MCF 10A (cell line): ENCODE data around the gene PTTG1. TPM values are rescaled to one million over a fixed set of nuclear protein-coding genes. Genes with fewer than 3 reads are reported as not detected.

Experiments used
- BruUV-seq: library from RNA; stranded (reverse); fragments of 400-500 nt; replicated peaks from 2 replicates; lab custom pipeline; 2021; lab: Mats Ljungman, UMichigan
- CTCF ChIA-PET: fragments of 300-600 bp; sonication (Branson Sonifier 250); formaldehyde crosslinking; extraction: SDS; loops from one replicate; lab custom pipeline; 2021; ENCODE audit warnings: antibody characterized with exemption, inconsistent platforms; lab: Yijun Ruan, JAX
- POLR2A ChIA-PET: fragments of 300-600, 350-650 bp; sonication (Branson Sonifier 250); formaldehyde crosslinking; extraction: SDS; loops from one replicate; lab custom pipeline; 2020; ENCODE audit warnings: antibody characterized with exemption, inconsistent platforms; lab: Yijun Ruan, JAX
- DNase-seq: peaks from one replicate; pipeline ENCODE4 v3.0.0-alpha.2; 2018; ENCODE audit not compliant: unreplicated experiment
- H3K27ac Mint-ChIP-seq: one replicate; pipeline ENCODE4 v1.8.0; 2022; ENCODE audit warnings: mild to moderate bottlenecking, low read depth, mixed read lengths; ENCODE audit not compliant: unreplicated experiment
- H3K27me3 Mint-ChIP-seq: one replicate; pipeline ENCODE4 v1.8.0; 2022; ENCODE audit warnings: mixed read lengths; ENCODE audit not compliant: insufficient read depth, unreplicated experiment
- H3K36me3 Mint-ChIP-seq: one replicate; pipeline ENCODE4 v1.8.0; 2022; ENCODE audit warnings: mild to moderate bottlenecking, moderate library complexity, mixed read lengths; ENCODE audit not compliant: insufficient read depth, unreplicated experiment
- H3K4me1 Mint-ChIP-seq: one replicate; pipeline ENCODE4 v1.8.0; 2022; ENCODE audit warnings: mixed read lengths; ENCODE audit not compliant: insufficient read depth, unreplicated experiment
- H3K4me3 Mint-ChIP-seq: one replicate; pipeline ENCODE4 v1.8.0; 2022; ENCODE audit warnings: mild to moderate bottlenecking, moderate library complexity, mixed read lengths; ENCODE audit not compliant: unreplicated experiment
- H3K9me3 Mint-ChIP-seq: one replicate; pipeline ENCODE4 v1.8.0; 2022; ENCODE audit warnings: mixed read lengths; ENCODE audit not compliant: unreplicated experiment
- intact Hi-C: fragments of 100-400 bp; cut with micrococcal nuclease; formaldehyde crosslinking; loops from 2 replicates; pipeline ENCODE4 v1.14.1; 2022
- total RNA-seq: library from RNA; stranded (reverse); gene quantifications from 2 replicates; pipeline ENCODE4 v1.2.3, GENCODE V29; 2022
- TF ChIP-seq, protein P1 (sequence below): fragments of 200-600 bp; IDR thresholded peaks from one replicate; pipeline ENCODE4 v1.8.0; 2022; ENCODE audit warnings: antibody characterized with exemption, mild to moderate bottlenecking; ENCODE audit not compliant: unreplicated experiment

PTTG1 gene
- total RNA-seq, 1 experiment from 2014 or later, result 119 TPM

- TF ChIP-seq, protein P1, sequence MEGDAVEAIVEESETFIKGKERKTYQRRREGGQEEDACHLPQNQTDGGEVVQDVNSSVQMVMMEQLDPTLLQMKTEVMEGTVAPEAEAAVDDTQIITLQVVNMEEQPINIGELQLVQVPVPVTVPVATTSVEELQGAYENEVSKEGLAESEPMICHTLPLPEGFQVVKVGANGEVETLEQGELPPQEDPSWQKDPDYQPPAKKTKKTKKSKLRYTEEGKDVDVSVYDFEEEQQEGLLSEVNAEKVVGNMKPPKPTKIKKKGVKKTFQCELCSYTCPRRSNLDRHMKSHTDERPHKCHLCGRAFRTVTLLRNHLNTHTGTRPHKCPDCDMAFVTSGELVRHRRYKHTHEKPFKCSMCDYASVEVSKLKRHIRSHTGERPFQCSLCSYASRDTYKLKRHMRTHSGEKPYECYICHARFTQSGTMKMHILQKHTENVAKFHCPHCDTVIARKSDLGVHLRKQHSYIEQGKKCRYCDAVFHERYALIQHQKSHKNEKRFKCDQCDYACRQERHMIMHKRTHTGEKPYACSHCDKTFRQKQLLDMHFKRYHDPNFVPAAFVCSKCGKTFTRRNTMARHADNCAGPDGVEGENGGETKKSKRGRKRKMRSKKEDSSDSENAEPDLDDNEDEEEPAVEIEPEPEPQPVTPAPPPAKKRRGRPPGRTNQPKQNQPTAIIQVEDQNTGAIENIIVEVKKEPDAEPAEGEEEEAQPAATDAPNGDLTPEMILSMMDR, result no peak
- ChIA-PET CTCF (interaction anchor here (0.8 to 3.1 kb wide), 9 partner anchors 10 to 358 kb away, joined by 3 to 25 read pairs (median 5); no protein-coding TSS in a partner anchor), POLR2A (interaction anchor here (0.8 to 1.0 kb wide), 2 partner anchors 11 to 14 kb away, joined by 3 to 6 read pairs; no protein-coding TSS in a partner anchor)
- Mint-ChIP-seq H3K4me1 (no peaks in the 10 kb centered on the region), H3K27me3 (peaks cover 21% of the 10 kb centered on the region), H3K4me3 (no peak overlapping the region), H3K27ac (no peak overlapping the region), H3K36me3 (no peaks in the 10 kb centered on the region), H3K9me3 (no peaks in the 10 kb centered on the region)
- intact Hi-C loops, result no loop called here
- no peak for DNase-seq
- no TSS peak for BruUV-seq
Observed at GRCh38 chr5:160380041-160380440, 41.6 kb upstream of the PTTG1 start.

DNA sequence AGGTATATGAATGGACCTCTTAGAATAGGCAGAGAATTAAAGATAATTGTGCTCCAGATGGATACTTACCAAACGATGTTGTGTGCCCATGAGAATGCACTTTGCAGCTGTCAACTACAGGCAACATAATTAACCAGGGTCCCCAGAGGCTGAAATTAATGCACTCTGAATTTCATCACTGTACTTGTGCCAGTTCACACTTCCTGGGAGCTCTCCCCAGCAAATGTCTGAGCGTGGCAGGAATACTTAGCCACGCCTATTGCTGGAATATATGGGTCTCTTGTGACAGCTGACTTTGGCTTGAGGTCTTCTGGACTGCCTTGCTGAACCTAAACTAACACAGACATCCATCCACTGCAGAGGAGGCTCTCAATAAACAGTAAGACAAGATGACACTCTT lies 39.3 kb upstream of the PTTG1 start:
- intact Hi-C loops, result no loop called here
- Mint-ChIP-seq H3K36me3 (no peaks in the 10 kb centered on the region), H3K4me3 (no peak overlapping the region), H3K27me3 (no peaks in the 10 kb centered on the region), H3K9me3 (no peaks in the 10 kb centered on the region), H3K27ac (no peak overlapping the region), H3K4me1 (no peaks in the 10 kb centered on the region)
- ChIA-PET POLR2A (interaction anchor here (0.6 kb wide), 1 partner anchor 14 kb away, joined by 3 read pairs; no protein-coding TSS in a partner anchor), CTCF (interaction anchor here (0.6 to 1.9 kb wide), 3 partner anchors 8 to 56 kb away, joined by 3 to 13 read pairs (median 3); no protein-coding TSS in a partner anchor)
- no peak for DNase-seq
- BruUV-seq, result no TSS peak
- TF ChIP-seq, protein P1, result no peak

DNA sequence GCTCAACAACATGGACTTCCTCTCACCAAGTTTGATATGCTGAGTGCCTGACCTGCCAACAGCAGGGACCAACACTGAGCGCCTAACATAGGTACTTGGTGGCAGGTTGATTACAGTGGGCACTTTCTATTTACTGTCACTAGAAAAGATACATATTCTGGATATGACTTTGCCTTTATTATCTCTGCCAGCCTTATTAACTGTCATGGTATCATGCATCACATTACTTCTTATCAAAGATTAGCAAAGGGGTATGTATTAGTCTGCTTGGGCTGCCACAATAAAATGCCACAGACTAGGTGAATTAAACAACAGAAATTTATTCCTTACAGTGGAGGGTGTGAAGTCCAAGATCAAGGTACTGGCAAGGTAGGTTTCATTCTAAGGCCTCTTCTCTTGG lies 37.0 kb upstream of the PTTG1 start:
- intact Hi-C loops, result no loop called here
- ChIA-PET POLR2A (interaction anchor here (0.5 kb wide), 1 partner anchor 369 kb away, joined by 3 read pairs; no protein-coding TSS in a partner anchor), CTCF (interaction anchor here (1.5 kb wide), 1 partner anchor 141 kb away, joined by 3 read pairs; no protein-coding TSS in a partner anchor)
- Mint-ChIP-seq H3K4me1 (no peaks in the 10 kb centered on the region), H3K27me3 (no peaks in the 10 kb centered on the region), H3K9me3 (peaks cover 16% of the 10 kb centered on the region), H3K36me3 (no peaks in the 10 kb centered on the region), H3K4me3 (no peak overlapping the region), H3K27ac (no peak overlapping the region)
- no peak for DNase-seq
- TF ChIP-seq, protein P1, result no peak
- no TSS peak for BruUV-seq

DNA sequence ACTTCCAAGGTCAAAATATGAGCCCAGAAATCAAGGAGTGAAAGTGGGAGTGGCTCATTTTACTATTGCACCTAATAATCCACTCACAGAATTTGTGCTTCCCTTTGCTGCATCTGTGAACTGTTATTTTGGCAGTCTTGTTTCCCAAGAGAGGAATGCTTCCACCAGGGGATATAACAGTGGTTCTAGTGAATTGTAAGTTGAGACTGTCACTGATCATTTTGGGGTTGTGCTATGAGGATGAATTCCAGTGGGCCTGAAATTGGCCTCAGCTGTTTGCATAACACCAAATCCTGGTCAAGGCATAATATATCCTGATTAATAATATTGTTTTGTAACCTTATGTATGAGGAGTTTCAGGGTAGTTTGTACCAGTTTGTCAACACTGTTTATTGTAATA lies 36.2 kb upstream of the PTTG1 start:
- no peaks in the 10 kb centered on the region for H3K4me1 Mint-ChIP-seq
- H3K36me3 Mint-ChIP-seq, result no peaks in the 10 kb centered on the region
- TF ChIP-seq, protein P1, result no peak
- H3K27ac Mint-ChIP-seq, result no peak overlapping the region
- CTCF ChIA-PET, result interaction anchor here (0.5 to 2.0 kb wide), 3 partner anchors 41 to 364 kb away, joined by 3 to 6 read pairs (median 4); no protein-coding TSS in a partner anchor
- intact Hi-C loops, result no loop called here
- BruUV-seq, result no TSS peak
- POLR2A ChIA-PET, result interaction anchor here (0.6 kb wide), 1 partner anchor 160 kb away, joined by 3 read pairs; no protein-coding TSS in a partner anchor
- peaks cover 16% of the 10 kb centered on the region for H3K9me3 Mint-ChIP-seq
- no peaks in the 10 kb centered on the region for H3K27me3 Mint-ChIP-seq
- no peak for DNase-seq
- H3K4me3 Mint-ChIP-seq, result no peak overlapping the region
